Endothelial cell of umbilical vein (primary cell): ENCODE results near the gene OTOP2. TPM values are rescaled to one million over a fixed set of nuclear protein-coding genes. Genes with fewer than 3 reads are reported as not detected.

Experiments used
- BruUV-seq: library from RNA; stranded (reverse); fragments of 400-500 nt; replicated peaks from 2 replicates; lab custom pipeline; 2021; lab: Mats Ljungman, UMichigan
- CTCF ChIA-PET: fragments of 300-600, 350-600 bp; sonication (Branson Sonifier 250); formaldehyde crosslinking; loops from one replicate; lab custom pipeline; 2021; ENCODE audit warnings: antibody characterized with exemption, inconsistent platforms; lab: Charles Lee
- POLR2A ChIA-PET: fragments of 300-600, 350-600 bp; sonication (Branson Sonifier 250); formaldehyde crosslinking; loops from one replicate; lab custom pipeline; 2021; ENCODE audit warnings: antibody characterized with exemption, inconsistent platforms; lab: Charles Lee
- DNase-seq: peaks from one replicate; pipeline ENCODE4 v3.0.0-alpha.2; 2011; ENCODE audit warnings: low read depth, low spot score
- FAIRE-seq: peaks from 2 replicates; lab custom pipeline; 2011; peaks lifted over from hg19 to GRCh38; lab: Jason Lieb, UNC
- H2AFZ ChIP-seq: 2 replicates; pipeline ENCODE4 v1.6.0; 2012; ENCODE audit warnings: low read depth, low read length, control low read depth, inconsistent platforms
- H3K27ac ChIP-seq: 2 replicates; pipeline ENCODE4 v1.5.1; 2011; ENCODE audit warnings: low read depth, mild to moderate bottlenecking, control low read depth, low read length, moderate library complexity; ENCODE audit not compliant: insufficient read depth
- H3K27me3 ChIP-seq, 2 experiments: 2 replicates each; pipeline versions ENCODE4 v1.6.0 to v1.6.1; 2011; ENCODE audit warnings: low read length in 2 of 2, mixed read lengths in 1 of 2; ENCODE audit not compliant: control insufficient read depth in 2 of 2, insufficient read depth in 2 of 2
- H3K36me3 ChIP-seq, 2 experiments: 2 replicates in 1 of 2; 3 replicates in 1 of 2; pipeline ENCODE4 v1.5.1; 2011; ENCODE audit warnings: low read length in 2 of 2, mild to moderate bottlenecking in 1 of 2, moderate library complexity in 1 of 2; ENCODE audit not compliant: control insufficient read depth in 2 of 2, insufficient read depth in 2 of 2; ENCODE audit errors: extremely low read depth in 1 of 2
- H3K4me1 ChIP-seq: 3 replicates; pipeline ENCODE4 v1.5.1; 2011; ENCODE audit warnings: mild to moderate bottlenecking, low read length; ENCODE audit not compliant: control insufficient read depth, insufficient read depth; ENCODE audit errors: extremely low read depth
- H3K4me2 ChIP-seq: 2 replicates; pipeline ENCODE4 v1.6.1; 2011; ENCODE audit warnings: low read length, control low read depth, mixed read lengths; ENCODE audit not compliant: insufficient read depth
- H3K4me3 ChIP-seq, 3 experiments: fragments of 200-600 bp in 1 of 3; sonication (generic), shearing (Covaris generic) in 1 of 3; replicated peaks in 1 of 3; 2 replicates each; pipeline ENCODE4 v1.5.1; 2011 to 2016; ENCODE audit warnings: control low read depth in 3 of 3, low read length in 3 of 3, mild to moderate bottlenecking in 2 of 3, inconsistent platforms in 1 of 3, low read depth in 1 of 3, moderate library complexity in 1 of 3; ENCODE audit not compliant: insufficient read depth in 1 of 3
- H3K79me2 ChIP-seq: 2 replicates; pipeline ENCODE4 v1.6.0; 2012; ENCODE audit warnings: low read length, inconsistent platforms; ENCODE audit not compliant: control insufficient read depth, insufficient read depth
- H3K9ac ChIP-seq: replicated peaks from 2 replicates; pipeline ENCODE3; 2011; ENCODE audit warnings: low read length, control low read depth; ENCODE audit not compliant: insufficient read depth; ENCODE audit errors: extremely low read depth
- H3K9me1 ChIP-seq: replicated peaks from 3 replicates; pipeline ENCODE4 v1.6.0; 2011; ENCODE audit warnings: mild to moderate bottlenecking, low read length; ENCODE audit not compliant: control insufficient read depth, insufficient read depth; ENCODE audit errors: extremely low read depth
- H3K9me3 ChIP-seq: replicated peaks from 2 replicates; pipeline ENCODE4 v1.5.1; 2012; ENCODE audit warnings: low read length, inconsistent platforms; ENCODE audit not compliant: control insufficient read depth, insufficient read depth
- H4K20me1 ChIP-seq: replicated peaks from 2 replicates; pipeline ENCODE3; 2011; ENCODE audit warnings: mild to moderate bottlenecking, low read length; ENCODE audit not compliant: control insufficient read depth, insufficient read depth; ENCODE audit errors: extremely low read depth
- EZH2 ChIP-seq: IDR thresholded peaks from 2 replicates; pipeline ENCODE4 v1.6.1; 2012; ENCODE audit warnings: borderline replicate concordance, low read depth, mild to moderate bottlenecking, moderate library complexity, low read length, inconsistent platforms; ENCODE audit not compliant: severe bottlenecking
- JUN ChIP-seq: IDR thresholded peaks from 2 replicates; pipeline ENCODE4 v1.6.1; 2011; ENCODE audit warnings: borderline replicate concordance, low read depth; ENCODE audit not compliant: insufficient read length, insufficient read depth
- MYC ChIP-seq: IDR thresholded peaks from one replicate; pipeline ENCODE4 v1.6.1; 2011; ENCODE audit warnings: mild to moderate bottlenecking, low read depth, low read length
- POLR2AphosphoS5 ChIP-seq: IDR thresholded peaks from 2 replicates; pipeline ENCODE4 v1.6.1; 2012; ENCODE audit warnings: low read depth, mild to moderate bottlenecking, control low read depth, low read length, moderate library complexity; ENCODE audit not compliant: insufficient read depth
- dilution Hi-C: fragments of 300-500 bp; cut with MboI; formaldehyde crosslinking; loops from one replicate; pipeline ENCODE4 v1.15.0; 2019; ENCODE audit warnings: low sequenced_read_pairs; ENCODE audit not compliant: extremely low pct_ligation_motif_present
- intact Hi-C: fragments of 100-400 bp; cut with micrococcal nuclease; formaldehyde crosslinking; loops from one replicate; pipeline ENCODE4 v1.10.0; 2022
- polyA plus RNA-seq, 4 experiments: library from polyadenylated mRNA; depleted of rRNA in 3 of 4; stranded (reverse) in 3 of 4; unstranded in 1 of 4; fragments of >200 nt; gene quantifications; 2 replicates each; pipeline versions ENCODE4 v1.2.1 to v1.2.3, GENCODE V29; 2011 to 2012; ENCODE audit warnings: missing spikeins in 1 of 4
- total RNA-seq: library from RNA; stranded (reverse); gene quantifications from 2 replicates; pipeline ENCODE4 v1.2.3, GENCODE V29; 2021
- TF ChIP-seq, protein P1 (sequence below), 2 donors: IDR thresholded peaks; 1 replicate in 1 of 2; 2 replicates in 1 of 2; pipeline ENCODE4 v1.5.1; 2011; ENCODE audit warnings: low read length in 2 of 2, mild to moderate bottlenecking in 2 of 2, moderate library complexity in 2 of 2, control low read depth in 1 of 2, inconsistent platforms in 1 of 2, low read depth in 1 of 2; ENCODE audit not compliant: insufficient read depth in 1 of 2; ENCODE audit errors: extremely low read depth in 1 of 2
- TF ChIP-seq, protein P2 (sequence below): IDR thresholded peaks from 2 replicates; pipeline ENCODE4 v1.6.1; 2011; ENCODE audit not compliant: insufficient read depth, insufficient read length

Gene OTOP2
- total and polyA plus RNA-seq, 2 donors (not counting 3 experiments of a cell fraction or from before 2014, with no cell fraction given) = not detected

DNA sequence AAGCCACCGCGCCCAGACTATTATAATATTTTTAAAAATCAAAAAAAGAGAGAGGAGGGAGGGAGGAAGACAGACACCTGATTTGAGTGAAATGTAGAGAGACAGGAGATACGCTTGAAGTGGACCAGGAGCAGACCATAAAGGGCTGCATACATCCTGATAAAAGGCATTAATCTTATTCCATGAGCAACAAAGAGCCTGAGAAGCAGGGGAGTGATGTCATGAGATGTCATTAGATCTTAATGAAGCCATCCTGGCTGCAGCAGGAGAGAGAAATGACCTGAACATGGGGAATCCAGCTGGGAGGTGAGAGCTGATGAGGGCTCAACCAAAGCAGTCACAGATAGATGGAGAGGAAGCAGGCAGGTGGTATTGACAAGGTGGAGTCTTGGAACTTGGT lies 53.7 kb downstream of the OTOP2 start:
- ChIA-PET POLR2A (no interaction called here), CTCF (interaction anchor here (1.7 kb wide), 1 partner anchor 14 kb away, joined by 3 read pairs; no protein-coding TSS in a partner anchor)
- Histone ChIP-seq H4K20me1 (no peaks in the 10 kb centered on the region), H3K9me3 (no peaks in the 10 kb centered on the region), H3K4me2 (no peak overlapping the region), H3K9ac (no peak overlapping the region), H3K27ac (no peak overlapping the region), H3K36me3 (no peaks in the 10 kb centered on the region), H2AFZ (no peak overlapping the region), H3K27me3 (peaks cover 5 to 6% of the 10 kb centered on the region in 2 experiments), H3K9me1 (no peaks in the 10 kb centered on the region), H3K4me3 (no peak overlapping the region), H3K79me2 (no peaks in the 10 kb centered on the region), H3K4me1 (peaks cover 11% of the 10 kb centered on the region)
- no TSS peak for BruUV-seq
- dilution Hi-C loops = no loop called here
- TF ChIP-seq, protein P1, sequence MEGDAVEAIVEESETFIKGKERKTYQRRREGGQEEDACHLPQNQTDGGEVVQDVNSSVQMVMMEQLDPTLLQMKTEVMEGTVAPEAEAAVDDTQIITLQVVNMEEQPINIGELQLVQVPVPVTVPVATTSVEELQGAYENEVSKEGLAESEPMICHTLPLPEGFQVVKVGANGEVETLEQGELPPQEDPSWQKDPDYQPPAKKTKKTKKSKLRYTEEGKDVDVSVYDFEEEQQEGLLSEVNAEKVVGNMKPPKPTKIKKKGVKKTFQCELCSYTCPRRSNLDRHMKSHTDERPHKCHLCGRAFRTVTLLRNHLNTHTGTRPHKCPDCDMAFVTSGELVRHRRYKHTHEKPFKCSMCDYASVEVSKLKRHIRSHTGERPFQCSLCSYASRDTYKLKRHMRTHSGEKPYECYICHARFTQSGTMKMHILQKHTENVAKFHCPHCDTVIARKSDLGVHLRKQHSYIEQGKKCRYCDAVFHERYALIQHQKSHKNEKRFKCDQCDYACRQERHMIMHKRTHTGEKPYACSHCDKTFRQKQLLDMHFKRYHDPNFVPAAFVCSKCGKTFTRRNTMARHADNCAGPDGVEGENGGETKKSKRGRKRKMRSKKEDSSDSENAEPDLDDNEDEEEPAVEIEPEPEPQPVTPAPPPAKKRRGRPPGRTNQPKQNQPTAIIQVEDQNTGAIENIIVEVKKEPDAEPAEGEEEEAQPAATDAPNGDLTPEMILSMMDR (IDR thresholded peaks at IDR 0.05; ENCODE audit: extremely low read depth in 1 of 2, insufficient read depth in 1 of 2, low read depth in 1 of 2, low read length in 2 of 2) = no peak
- TF ChIP-seq JUN = no peak
- TF ChIP-seq EZH2 = no peak
- no peak for TF ChIP-seq POLR2AphosphoS5
- TF ChIP-seq MYC = no peak
- TF ChIP-seq, protein P2, sequence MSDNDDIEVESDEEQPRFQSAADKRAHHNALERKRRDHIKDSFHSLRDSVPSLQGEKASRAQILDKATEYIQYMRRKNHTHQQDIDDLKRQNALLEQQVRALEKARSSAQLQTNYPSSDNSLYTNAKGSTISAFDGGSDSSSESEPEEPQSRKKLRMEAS = no peak
- intact Hi-C loops = no loop called here
- FAIRE-seq (no peak), DNase-seq (no peak)
